GM19455 (cell line): ENCODE results near the gene NT5C3B.
"Not testable (repeated sequence)": the region's sequence is repeated elsewhere in the genome, so short reads cannot be mapped to it uniquely, and the experiment has no call there.

Source experiments
- ATAC-seq: cut with Tn5 transposase; IDR thresholded peaks from one replicate; pipeline ENCODE4 v1.9.1; 2021; ENCODE audit not compliant: unreplicated experiment

The NT5C3B gene

DNA sequence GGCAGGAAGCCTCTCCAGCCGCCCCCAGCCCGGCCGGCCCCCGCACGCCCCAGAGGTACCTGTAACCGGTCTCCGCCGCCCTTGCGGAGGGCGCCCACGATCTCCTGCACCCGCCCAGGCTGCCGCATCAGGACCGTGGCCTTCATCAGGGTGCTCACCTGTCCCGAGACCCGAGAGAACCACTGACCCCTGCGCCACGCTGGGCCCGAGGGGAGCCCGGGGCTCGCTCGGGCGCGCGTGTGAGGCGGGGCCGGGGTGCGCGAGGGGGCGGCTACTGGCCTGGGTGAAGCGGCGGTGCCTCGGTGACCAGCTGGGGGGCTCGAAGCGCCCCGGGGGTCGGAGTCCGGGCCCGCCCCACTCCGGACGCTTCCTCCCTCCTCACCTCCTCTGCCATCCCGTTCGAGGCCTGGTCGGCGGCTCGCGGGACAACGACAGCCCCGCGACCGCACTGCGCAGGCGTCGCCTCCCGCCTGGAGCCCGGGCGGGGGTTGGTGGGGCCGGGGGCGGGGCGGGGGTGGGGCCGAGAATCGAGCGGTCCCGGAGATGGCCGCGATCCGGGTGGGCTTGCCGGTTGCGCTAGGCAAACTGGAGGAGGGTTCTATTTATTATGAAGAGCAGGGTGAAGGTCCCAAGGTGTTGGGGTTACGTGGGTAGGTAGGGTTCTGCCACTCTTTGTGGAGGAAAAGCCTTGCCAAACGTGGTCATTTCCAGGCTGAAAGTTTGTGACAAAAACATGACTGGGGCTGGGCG, at the start of gene NT5C3B:
NT5C3B (minus strand) TSS at position 433 of the 750 bp plus-strand sequence; CDS start at position 394, 39 bp downstream.
- ATAC-seq = peak; percentile 71

DNA sequence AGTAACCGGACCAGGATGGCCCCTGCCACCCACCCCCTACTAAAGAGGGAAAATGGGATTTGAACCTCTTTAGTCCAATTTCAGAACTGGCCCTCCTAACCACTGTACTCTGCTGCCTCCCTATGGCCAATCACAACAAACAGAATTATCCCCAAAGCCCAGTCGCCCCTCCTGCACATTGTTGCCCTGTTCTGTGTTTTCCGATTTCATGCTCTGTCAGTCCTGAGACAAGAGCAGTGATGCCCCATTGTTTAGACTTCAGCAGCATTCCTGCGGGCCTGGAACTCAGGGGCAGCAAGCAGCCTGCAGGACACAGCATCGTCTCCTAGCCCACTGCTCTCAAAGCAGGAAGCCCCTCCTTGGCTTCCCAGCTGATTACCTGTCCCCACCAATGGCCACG, 49.7 kb upstream of the NT5C3B start:
- ATAC-seq = no peak

DNA sequence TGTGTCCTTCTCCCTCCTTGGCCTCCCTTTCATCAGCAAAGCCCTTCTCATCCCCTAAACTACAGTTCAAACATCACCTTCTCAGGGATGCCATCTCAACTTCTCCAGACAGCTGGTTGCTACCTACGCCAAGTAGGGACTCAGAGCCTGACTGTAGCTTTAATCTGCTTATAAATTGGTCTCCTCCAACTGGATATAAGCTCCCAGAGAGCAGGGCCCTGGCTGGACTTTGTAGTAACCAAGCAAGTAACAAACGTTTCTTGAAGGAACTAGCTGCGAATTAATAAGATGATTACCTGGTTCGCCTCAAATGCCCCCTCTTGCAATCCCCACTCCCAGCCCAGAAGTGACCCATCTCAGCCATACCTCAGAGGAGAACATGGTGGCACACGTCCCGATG, 46.7 kb upstream of the NT5C3B start:
- no peak for ATAC-seq

DNA sequence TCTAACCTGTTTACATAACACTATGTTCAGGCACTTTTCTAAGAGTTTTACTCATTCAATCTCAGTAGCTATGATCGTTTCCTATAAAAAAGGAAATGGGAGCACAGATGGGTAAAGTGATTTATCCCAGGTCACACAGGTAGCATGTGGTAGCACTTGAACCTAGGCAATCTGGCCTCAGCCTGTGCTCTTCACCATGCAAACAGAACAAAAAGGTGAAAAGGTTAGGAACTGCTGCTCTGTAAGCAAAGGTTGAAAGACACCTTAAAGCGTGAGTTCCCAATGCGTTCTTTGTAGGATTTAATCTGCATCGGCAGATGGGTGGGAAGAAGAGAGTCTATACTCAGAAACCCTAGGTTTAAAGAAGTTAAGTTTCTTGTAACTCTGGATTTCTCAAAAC, 44.1 kb upstream of the NT5C3B start:
- ATAC-seq = no peak

DNA sequence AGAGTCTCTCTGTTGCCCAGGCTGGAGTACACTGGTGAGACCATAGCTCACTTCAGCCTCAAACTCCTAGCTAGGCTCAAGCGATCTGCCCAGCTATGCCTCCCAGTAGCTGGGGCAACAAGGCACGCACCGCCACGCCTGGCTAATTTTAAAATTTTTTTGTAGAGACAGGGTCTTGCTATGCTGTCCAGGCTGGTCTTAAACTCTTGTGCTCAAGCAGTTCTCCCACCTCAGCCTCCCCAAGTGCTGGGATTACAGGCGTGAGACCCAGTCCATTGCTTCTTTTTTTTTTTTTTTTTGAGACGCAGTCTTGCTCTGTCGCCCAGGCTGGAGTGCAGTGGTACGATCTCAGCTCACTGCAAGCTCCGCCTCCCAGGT, 38.2 kb upstream of the NT5C3B start:
- not testable (repeated sequence) for ATAC-seq

DNA sequence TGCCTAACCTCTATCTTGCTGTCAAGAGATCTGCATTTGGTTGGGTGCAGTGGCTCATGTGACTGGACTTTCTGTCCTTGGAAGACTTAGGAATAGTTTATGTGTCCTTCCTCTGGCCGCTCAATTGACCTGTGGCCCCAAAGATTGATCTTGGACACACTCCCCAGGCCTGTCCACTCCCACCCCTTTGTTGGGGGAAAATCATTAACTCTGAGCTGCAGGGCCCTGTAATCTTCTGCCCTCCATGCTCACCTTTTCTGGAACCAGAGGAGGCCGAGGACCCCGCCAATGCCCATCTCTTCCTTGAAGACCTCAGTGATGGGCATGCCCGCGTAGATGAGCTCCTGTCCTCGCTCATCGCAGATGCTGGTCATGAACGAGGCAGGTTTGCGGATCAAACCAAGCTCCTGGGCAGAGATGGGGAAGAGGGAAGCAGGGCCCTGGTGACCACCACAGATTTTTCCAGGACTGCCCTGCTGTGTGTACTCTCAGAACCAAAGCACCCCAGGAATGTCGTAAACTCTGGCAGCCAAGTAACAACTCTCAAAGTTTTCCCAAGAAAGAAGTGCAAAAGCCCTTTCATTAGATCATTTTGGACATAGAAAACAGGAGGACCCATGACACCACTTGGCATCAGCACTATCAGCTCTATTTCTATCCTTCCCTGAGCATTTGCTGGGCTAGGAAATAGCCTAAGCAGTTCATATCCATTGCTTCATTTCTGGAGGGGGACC, 37.7 kb upstream of the NT5C3B start:
- ATAC-seq = no peak

DNA sequence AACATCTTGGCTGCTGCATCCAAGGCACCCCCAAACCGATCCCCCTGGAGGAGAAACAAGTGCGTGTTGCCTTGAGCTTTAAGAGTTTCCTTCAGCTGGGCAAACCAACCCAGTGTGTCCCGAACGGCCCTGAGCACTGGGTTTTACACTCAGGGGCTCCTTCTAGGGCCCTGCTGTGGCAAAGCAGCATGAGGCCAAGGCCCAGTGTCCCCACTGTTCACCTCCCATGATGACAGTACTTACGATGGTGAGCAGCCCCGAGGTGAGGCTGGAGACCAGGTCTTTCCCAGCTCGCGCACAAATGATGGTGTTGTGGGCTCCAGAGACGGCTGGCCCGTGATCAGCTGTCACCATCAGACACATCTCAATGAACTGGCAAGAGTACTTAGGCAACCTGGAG, 35.8 kb upstream of the NT5C3B start:
- ATAC-seq = no peak

DNA sequence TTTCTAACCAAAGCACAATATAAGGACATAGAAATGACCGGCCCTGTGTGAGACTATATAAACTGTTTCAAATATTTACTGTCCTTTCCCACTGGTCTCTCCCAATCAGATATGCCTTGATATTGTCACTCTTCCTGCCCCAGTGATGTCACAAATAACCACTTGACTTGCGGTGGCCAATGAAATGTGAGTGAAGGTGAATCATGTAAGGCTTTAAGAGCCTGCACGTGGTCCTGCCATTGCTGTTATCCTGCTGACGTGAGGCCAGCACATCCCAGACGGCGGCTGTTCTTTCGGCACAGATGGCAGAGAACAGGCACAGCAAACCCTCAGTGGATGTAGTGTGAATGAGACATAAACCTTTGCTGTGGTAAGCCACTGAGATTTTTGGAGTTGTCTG, 34.6 kb upstream of the NT5C3B start:
- ATAC-seq = no peak

DNA sequence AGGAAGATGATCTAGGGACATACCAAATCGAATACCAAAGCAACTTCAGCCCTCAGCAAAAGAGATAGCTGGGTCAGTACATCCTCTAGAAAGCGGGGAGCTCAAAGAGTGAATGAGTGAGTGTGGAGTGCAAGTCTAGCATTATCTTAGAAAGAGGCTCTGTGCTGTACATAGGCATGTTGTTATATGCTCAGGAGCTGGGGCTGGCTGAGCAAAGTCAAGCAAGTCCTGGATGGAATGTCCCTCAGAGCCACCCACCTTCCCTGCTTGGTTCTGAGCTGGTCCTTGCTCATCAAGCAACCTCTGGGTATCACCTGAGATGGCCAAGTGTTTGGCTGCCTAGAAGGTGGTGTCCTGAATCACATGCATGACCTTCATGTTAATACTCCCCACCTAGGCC, 34.1 kb upstream of the NT5C3B start:
- no peak for ATAC-seq

DNA sequence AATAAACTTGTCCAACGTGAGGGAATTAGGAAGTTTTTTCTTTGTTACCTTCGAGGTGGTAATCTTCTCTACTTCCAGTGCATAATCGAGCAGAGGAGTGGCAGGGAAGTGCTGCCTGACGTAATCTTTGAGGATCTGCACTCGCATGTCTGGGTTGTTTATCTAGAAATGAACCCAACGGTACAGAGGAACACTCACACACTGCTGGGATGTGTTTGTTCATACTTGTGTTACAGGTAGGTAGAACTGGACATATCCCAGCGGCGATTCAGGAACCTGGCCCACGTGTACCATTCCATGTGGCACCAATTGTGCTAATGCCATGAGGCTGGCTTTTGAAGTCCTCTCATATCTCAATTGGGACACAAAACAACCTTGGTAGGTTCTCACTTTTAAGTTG, 33.4 kb upstream of the NT5C3B start:
- no peak for ATAC-seq

DNA sequence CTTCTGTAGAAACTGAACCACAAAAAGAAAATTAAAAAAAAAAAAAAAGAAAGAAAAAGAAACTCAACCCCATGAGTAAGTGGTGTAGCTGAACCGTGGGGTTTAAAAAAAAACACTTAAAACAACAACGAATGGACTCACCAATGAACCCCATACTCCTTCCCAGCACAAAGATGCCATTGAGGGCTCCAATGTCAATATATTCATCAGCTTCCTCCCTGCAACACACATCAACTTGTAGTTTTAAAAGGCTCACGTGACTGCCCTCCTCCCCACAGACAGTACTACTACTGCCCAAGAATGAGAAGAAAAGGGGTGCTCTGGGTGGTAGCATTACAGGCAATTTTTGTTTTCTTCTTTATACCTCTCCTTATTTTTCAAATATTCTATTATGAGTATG, 32.5 kb upstream of the NT5C3B start:
- no peak for ATAC-seq

DNA sequence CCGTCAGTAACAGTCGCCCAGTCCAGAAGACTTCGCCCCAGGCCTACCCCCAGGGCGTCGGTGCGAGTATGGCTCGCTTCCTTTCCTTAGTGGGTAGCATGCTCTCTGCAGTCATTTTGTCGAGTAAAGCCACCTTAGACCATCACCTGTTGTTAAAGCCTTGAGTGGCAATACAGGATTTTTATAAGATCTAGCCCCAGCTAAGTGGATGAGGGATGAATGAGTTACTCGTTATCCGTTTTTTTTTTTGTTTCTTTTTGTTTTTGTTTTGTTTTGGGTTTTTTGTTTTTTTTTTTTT, 29.5 kb upstream of the NT5C3B start:
- no peak for ATAC-seq

DNA sequence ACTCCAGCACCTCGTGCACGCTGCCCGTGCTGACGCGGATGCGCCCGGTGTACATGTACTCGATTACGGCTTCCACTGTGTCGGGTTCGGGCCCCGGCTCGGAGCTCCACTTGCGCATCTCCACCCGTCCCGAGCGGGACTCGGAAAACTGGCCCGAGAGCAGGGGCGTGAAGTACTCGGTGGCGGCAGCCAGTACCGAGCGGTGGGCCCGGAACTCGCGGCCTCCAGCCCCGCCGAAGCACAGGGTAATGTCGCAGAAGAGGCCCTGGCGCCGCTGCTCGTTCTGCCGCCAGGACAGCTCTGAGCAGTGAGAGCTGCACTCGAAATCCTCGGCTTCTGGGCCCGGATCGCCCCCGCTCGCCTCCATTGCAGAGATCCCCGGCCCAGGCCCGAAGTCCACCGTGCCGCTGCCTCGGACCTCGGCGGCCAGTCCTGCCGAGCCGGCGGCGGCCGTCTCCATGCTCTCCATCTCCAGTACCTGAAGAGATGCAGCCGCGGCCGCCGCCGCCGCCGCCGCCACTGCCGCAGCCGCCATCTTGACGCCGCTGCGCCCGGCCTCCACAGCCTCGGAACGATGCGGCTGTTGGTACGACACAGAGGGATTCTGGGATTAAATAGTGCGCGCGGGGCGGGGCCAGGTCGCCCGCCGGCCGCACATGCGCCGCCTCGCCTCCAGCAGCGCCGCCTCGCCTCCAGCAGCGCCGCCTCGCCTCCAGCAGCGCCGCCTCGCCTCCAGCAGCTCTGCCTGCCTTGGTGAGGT, 29.0 kb upstream of the NT5C3B start, which contains the start of gene KLHL11:
KLHL11 (minus strand) TSS at position 588 of the 760 bp plus-strand sequence; CDS start at position 535, 53 bp downstream.
- peak; percentile 88 for ATAC-seq

DNA sequence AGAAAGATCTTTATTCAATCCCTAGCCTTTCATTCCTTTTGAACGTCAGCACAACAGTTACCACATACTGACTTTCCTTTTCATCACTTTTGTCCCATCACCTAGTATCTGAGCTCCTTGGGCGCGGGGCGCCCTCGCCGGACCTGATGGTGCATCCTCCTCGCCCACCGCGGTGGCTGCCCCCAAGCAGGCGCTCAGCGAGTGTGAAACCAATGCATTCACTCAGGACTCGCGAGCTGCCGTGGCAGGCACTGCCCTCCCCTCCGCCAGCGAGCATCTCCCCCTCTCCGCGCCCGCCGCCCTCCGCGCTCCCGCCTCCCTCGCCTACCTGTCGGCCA, 28.4 kb upstream of the NT5C3B start:
- no peak for ATAC-seq

DNA sequence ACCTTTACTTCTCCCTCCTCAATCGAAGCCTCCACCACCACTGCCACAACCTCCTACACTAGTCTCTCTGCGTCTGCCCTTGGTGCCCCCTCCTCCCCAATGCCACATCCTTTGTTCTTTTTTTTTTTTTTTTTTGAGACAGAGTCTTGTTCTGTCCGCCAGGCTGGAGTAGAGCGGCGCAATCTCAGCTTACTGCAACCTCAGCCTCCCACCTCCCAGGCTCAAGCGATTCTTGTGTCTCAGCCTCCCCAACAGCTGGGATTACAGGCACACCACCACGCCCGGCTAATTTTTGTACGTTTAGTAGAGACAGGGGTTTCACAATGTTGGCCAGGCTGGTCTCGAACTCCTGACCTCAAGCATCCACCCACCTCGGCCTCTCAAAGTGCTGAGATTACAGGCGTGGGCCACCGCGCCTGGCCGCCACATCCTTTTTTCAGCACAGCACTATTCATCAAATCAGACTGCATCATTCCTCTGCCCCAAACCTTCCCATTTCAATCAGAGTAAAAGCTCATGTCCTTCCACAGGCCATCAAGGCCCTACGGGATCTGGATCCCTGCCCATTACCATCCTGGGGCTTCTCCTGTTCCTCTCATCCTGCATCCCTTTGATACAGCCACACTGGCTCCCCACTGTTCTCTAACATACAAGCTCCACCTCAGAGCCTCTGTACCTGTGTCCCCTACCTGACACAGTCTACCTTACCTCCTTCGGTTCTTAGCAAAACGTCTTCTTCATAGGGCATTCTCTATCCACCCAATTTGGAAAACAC, 27.2 kb upstream of the NT5C3B start:
- ATAC-seq = no peak

DNA sequence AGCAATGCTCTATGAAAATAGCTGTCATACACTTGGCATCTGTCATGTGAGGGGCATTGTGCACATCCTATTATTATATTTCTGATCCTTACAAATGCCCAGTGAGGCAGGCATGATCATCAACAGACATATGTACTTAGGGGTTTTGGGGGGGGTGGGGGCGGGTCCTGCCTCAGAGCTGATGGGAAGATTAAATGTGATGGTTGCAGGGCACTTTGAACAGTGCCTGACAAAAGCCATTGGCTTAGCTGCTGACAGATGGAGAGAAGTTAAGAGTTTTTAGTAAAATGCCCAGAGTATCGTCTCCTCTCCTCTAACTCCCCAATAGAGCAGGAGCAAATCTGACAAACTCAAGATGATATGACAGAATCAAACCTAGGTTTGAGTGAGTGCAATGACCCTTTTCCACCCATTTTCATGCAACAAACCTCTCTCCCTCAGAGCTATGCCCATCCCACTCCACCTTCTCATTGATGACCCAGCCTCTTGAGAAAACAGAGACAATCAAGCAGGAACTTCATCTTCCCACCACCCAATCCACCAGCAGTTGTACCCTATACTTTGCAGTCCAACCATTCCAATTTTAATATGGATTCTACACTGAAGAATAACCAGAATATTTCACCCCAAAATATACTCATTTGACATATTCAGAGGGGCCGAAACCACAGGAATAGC, 24.4 kb upstream of the NT5C3B start:
- ATAC-seq = no peak

DNA sequence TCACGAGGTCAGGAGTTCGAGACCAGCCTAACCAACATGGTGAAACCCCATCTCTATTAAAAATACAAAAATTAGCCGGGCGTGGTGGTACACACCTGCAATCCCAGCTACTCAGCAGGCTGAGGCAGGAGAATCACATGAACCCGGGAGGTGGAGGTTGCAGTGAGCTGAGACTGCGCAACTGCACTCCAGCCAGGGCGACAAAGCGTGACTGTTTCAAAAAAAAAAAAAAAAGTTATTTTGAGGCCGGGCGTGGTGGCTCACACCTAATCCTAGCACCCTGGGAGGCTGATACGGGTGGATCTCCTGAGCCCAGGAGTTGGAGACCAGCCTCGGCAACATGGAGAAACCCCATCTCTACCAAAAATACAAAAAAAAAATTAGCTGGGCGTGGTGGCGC, 15.3 kb upstream of the NT5C3B start:
- not testable (repeated sequence) for ATAC-seq

DNA sequence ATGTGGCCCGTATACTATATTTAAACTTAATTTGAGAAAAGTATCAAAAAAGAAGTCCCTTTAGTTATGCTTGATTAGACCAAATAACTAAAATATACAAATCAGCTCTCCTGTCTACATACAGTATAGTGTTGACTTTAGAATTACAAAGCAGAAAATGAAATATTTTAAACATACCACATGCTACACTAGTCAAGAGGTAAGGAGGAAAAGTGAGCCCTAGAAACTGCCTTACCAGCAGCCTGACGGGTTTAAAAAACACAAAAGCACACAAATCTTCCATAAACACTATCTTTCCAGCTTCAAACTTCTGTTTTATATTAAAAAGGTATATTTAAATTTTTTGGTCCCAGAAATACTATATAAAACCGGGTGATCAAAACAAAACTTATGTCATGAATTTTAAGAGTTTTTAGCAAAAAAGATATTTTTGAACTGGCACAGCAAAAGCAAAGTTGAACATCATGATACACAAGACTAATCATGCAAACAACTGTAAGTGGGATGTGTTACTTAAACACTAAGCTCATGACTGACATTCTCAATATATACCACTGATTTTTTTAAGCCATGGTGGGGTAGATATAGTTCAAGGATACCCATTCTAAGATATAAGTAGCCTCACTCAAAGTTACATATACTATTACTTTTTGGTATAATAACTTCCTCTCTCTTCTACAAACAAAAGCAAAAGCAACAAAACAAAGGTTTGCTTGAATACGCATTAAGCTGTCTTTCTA, 13.4 kb upstream of the NT5C3B start:
- no peak for ATAC-seq

DNA sequence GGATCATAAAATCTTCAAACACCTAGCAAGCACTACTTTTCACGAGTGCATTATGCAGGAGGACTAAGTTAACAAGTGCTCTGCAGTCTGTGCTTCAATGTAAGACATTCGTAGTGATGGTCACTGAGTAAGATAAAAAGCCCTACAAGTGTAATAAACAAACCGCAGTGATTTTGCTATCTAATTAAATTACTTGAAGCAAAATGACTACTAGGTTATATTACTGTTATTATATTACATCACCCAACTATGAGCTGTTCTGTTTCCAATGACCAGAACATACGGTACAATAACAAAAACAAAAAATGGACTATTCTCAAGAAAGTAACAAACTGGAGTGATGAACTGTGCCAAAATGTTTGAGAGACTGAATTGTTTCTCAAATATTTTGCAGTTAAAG, 12.8 kb upstream of the NT5C3B start:
- no peak for ATAC-seq

DNA sequence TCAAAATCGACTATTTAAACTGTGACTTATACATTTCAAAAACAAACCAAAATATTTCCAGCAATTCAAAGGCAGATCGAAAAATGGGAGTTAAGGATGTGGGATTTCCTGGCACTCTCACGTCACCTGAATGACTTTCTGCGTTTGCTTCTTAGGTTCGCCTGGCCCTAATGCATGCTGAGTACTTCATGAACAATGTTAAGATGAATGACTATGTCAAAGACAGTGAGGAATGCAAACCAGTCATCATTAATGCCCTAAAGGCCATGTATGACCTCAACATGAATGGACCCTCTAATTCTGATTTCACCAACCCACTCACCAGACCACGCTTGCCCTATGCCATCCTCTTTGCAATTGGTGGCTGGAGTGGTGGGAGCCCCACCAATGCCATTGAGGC, 8.9 kb upstream of the NT5C3B start:
- no peak for ATAC-seq
